ENCODE results near the gene ENOX1. TPM values are rescaled to one million over a fixed set of nuclear protein-coding genes. Genes with fewer than 3 reads are reported as not detected.

Gene ENOX1
- total RNA-seq, 1 experiment from 2014 or later, result 0.07 TPM

DNA sequence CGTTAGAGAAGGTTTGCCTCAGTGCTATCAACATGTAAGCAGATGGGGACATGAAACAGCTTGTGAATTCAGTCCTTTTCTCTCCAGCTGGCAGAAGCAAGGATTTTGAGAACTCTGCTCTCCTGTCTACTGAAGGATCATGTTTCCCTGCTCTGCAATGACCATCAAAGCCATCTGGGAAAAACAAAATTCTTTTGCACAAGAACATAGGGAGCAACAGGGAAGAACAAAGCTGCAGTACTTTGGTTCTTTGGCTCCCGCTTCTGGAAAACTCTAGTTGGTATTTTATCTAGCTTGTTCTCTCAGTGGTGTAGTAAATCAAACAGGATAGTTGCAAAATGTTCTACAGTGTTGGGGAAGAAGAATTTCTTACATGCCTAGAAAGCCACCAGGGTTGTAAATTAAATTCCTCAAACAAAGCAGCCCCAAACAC is 270.4 kb downstream of the ENOX1 start:
- H3K36me3 ChIP-seq (replicated peaks; ENCODE audit: control insufficient read depth, insufficient read depth, low read length), result no peaks in the 10 kb centered on the region
- no peak for DNase-seq
- no peak overlapping the region for H3K4me3 ChIP-seq (ENCODE audit: insufficient read depth, low read depth, low read length)
- H3K27me3 ChIP-seq (ENCODE audit: control insufficient read depth, insufficient read depth, low read length), result no peaks in the 10 kb centered on the region

DNA sequence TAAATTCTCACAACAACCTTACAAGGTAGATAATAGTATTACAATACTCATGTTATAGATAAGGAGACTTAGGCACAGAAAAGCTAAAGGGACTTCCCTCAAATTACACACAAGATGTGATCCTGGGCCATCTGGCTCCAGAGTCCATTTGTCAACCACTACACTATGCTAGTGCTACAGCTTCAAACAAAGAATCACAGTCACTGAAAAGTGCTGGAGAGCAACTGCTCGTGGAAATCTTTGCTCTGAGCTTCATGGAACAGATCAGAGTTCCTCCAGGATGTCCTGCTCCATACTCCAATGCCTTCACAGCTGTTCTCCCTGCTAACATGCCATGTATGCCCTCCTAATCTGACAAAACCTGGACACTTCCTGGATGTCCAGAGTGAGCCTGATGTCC is 271.2 kb downstream of the ENOX1 start:
- no peak for DNase-seq
- Histone ChIP-seq H3K36me3 (replicated peaks; ENCODE audit: control insufficient read depth, insufficient read depth, low read length) (no peaks in the 10 kb centered on the region), H3K27me3 (ENCODE audit: control insufficient read depth, insufficient read depth, low read length) (no peaks in the 10 kb centered on the region), H3K4me3 (ENCODE audit: insufficient read depth, low read depth, low read length) (no peak overlapping the region)

DNA sequence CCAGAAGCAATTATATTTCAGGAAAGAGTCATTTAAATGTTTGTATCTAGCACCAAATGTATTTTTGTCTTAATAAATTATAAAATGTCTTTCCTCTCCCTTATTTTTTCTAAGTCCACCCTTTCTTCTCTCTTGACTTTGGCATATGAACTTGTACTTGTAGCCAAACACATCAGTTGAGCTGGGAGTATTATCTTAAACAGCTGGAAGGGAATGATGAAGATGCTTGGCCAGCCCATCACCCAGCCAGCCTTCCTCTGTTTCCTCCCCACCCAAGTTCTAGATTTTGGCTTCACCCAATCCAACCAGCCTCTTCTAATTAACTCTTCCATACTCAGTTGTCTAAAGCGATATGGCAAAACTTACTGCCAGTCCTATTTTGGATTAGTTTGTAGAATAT is 272.5 kb downstream of the ENOX1 start:
- Histone ChIP-seq H3K36me3 (replicated peaks; ENCODE audit: control insufficient read depth, insufficient read depth, low read length) (no peaks in the 10 kb centered on the region), H3K4me3 (ENCODE audit: insufficient read depth, low read depth, low read length) (no peak overlapping the region), H3K27me3 (ENCODE audit: control insufficient read depth, insufficient read depth, low read length) (no peaks in the 10 kb centered on the region)
- no peak for DNase-seq

DNA sequence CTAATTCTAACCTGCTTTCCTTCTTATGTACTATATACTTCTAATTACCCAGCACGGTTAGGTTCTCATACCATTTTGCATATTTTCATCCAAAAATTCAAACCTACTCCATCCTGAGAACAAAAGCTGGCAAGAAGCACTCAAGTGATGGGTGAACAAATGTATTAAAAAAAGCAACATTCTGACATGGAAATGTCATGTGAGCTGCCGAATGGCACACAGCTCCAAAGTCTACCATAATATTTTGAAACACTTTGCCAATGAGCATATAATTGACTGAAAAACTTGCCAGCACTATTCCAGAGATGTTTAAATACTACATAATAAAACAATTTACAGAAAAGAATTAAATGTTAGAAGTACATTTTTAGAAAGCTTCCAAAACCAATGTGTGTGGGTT is 274.6 kb downstream of the ENOX1 start:
- no peak for DNase-seq
- H3K36me3 ChIP-seq (replicated peaks; ENCODE audit: control insufficient read depth, insufficient read depth, low read length), result no peaks in the 10 kb centered on the region
- H3K4me3 ChIP-seq (ENCODE audit: insufficient read depth, low read depth, low read length), result no peak overlapping the region
- no peaks in the 10 kb centered on the region for H3K27me3 ChIP-seq (ENCODE audit: control insufficient read depth, insufficient read depth, low read length)

DNA sequence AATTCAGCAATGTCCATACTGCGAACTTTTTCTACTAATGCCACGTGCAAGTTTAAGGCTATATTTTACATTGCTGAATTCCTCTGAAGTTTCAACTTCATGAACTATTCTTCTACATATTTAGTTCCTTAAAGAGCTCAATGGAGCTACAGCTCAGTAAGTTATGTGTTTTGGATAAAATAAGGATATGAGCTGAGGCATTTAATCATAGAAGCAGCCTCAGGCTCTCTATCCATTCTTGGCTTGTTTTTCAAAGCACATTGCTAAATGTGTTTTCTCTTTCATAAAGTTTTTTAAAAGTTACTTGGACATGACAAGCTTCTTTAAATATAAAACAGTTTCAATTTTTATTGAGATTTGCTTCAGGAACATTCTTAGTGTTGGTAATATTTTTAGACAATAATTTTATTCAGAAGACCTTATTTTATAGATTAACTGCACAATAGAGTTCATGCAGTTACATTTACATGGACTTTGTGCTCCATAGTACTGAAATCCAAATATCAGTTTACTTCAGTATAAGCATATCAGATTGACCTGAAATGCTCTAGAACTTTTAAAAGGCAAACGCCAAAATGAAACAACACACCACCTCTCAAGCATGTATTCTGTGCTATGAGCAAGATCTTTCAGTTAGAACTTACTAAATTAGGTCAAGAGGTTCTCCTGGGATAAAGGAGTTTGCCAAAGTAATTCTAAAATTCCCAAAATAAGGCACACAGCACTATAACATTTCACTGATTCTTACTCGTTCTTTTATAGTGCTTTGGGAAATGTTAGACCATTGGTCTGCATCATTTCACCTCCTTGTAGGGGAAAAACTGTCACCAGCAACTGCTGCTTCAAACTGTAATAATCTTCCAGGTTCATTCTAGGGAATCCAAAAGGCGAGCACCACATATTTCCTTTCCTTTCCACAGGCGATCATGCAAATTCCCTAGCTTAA is 275.5 kb downstream of the ENOX1 start:
- H3K4me3 ChIP-seq (ENCODE audit: insufficient read depth, low read depth, low read length), result no peak overlapping the region
- H3K27me3 ChIP-seq (ENCODE audit: control insufficient read depth, insufficient read depth, low read length), result no peaks in the 10 kb centered on the region
- no peak for DNase-seq
- no peaks in the 10 kb centered on the region for H3K36me3 ChIP-seq (replicated peaks; ENCODE audit: control insufficient read depth, insufficient read depth, low read length)

DNA sequence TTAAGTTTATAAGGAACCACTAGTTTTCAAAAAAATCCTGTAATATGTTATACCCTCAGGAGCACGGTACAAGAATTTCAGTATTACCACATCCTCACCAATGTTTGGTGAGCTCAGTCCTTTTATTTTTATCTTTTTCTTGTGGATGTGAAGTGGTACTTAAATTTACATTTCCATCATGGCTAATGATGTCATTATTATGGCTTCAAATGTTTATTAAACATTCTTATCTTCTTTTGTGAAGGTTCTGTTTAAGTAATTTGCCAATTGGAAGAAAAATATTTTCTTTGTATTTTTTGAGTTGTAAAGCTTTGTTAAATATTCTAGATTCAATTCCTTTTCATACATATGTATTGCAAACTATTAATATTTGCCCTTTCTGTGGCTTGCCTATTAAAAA is 291.0 kb downstream of the ENOX1 start:
- Histone ChIP-seq H3K36me3 (replicated peaks; ENCODE audit: control insufficient read depth, insufficient read depth, low read length) (no peaks in the 10 kb centered on the region), H3K27me3 (ENCODE audit: control insufficient read depth, insufficient read depth, low read length) (no peaks in the 10 kb centered on the region), H3K4me3 (ENCODE audit: insufficient read depth, low read depth, low read length) (no peak overlapping the region)
- DNase-seq, result no peak

DNA sequence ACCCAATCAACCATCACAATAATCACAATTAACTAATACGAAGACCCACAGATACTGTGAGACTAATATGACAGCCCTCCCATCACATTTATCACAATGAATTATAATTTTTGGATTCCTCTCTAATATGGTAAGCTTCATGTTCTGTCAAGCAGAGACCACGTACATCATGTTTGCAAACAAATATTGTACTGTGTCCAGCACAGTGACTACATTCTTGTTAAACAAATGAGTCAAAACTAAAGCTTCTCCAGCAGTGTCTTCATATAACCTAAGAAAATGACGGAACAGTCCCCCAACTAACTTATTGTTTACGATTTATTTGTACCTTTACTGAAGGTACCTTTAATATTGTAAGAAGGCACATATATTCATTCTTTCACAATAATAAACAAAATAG is 292.6 kb downstream of the ENOX1 start:
- H3K4me3 ChIP-seq (ENCODE audit: insufficient read depth, low read depth, low read length), result no peak overlapping the region
- no peaks in the 10 kb centered on the region for H3K27me3 ChIP-seq (ENCODE audit: control insufficient read depth, insufficient read depth, low read length)
- DNase-seq, result no peak
- no peaks in the 10 kb centered on the region for H3K36me3 ChIP-seq (replicated peaks; ENCODE audit: control insufficient read depth, insufficient read depth, low read length)

DNA sequence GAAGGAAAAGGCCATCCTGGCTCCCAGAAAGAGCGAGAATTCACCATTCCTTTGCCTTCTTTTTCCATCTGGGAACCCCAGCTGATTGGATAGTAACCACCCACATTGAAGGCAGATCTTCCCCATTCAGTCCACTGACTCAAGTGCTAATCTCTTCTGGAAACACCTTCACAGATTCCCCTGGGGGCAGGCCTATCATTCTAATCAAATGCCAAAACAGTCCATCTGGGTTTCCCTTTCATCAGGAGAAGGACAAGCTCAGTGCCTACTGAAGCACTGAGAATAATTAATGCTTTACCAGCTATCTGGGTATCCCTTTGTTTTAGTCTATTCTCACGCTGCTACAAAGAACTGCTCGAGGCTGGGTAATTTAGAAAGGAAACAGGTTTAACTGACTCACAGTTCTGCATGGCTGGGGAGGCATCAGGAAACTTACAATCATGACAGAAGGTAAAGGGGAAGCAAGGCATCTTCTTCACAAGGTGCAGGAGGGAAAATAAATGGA is 293.2 kb downstream of the ENOX1 start:
- Histone ChIP-seq H3K4me3 (ENCODE audit: insufficient read depth, low read depth, low read length) (no peak overlapping the region), H3K36me3 (replicated peaks; ENCODE audit: control insufficient read depth, insufficient read depth, low read length) (no peaks in the 10 kb centered on the region), H3K27me3 (ENCODE audit: control insufficient read depth, insufficient read depth, low read length) (no peaks in the 10 kb centered on the region)
- no peak for DNase-seq

DNA sequence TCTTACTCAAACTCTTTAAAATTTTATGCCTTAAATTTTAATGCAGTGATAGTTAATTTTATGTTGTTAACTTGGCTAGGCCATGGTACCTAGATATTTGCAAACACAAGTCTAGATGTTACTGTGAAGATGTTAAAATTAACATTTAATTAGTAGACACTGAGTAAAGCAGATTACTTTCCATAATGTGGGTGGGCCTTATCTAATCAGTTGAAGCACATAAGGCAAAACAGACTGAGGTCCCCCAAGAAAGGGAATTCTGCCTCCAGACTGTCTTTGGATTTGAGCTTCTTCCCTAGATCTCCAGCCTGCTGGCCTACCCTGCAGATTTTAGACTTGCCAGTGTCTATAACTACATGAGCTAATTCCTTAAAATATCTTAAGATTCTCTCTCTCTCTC is 294.0 kb downstream of the ENOX1 start:
- no peak for DNase-seq
- H3K36me3 ChIP-seq (replicated peaks; ENCODE audit: control insufficient read depth, insufficient read depth, low read length), result no peaks in the 10 kb centered on the region
- H3K27me3 ChIP-seq (ENCODE audit: control insufficient read depth, insufficient read depth, low read length), result no peaks in the 10 kb centered on the region
- no peak overlapping the region for H3K4me3 ChIP-seq (ENCODE audit: insufficient read depth, low read depth, low read length)

DNA sequence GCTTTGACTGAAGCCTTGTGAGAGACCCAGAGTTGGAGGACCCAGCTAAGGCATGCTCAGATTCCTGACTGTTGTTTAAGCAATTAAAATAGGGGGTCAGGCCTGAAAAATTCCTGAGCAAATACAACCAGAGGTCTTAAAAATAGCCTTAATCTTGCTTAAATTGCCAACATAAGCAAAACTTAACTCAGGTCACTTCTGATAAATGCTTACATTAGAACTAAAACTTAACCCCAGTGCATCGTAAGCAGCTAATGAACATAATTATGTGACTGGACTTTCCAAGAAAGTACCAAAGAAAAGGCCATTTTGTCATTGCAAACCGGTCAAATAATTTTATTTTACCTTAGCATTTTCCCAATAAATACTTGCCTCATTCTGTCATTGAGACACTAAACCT is 294.5 kb downstream of the ENOX1 start:
- no peak for DNase-seq
- Histone ChIP-seq H3K36me3 (replicated peaks; ENCODE audit: control insufficient read depth, insufficient read depth, low read length) (no peaks in the 10 kb centered on the region), H3K27me3 (ENCODE audit: control insufficient read depth, insufficient read depth, low read length) (no peaks in the 10 kb centered on the region), H3K4me3 (ENCODE audit: insufficient read depth, low read depth, low read length) (no peak overlapping the region)

DNA sequence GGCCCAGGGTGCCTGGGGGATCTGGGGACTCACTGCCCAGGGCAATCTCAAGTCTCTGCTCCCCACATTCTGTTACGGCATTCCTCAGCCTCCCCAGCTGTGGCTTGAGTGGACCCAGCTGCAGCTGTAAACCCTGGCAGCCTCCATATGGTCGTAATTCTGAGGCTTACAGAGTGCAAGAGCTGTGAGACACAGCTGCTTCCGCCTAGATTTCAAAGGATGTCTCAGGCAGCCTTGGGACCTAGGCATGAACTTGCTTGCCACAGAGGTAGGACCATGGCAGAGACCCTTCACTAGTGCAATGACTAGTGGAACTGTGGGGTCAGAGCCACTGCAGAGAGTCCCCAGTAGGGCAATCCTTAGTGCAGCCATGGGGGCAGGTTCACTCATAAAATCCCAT is 297.5 kb downstream of the ENOX1 start:
- DNase-seq, result no peak
- no peaks in the 10 kb centered on the region for H3K27me3 ChIP-seq (ENCODE audit: control insufficient read depth, insufficient read depth, low read length)

DNA sequence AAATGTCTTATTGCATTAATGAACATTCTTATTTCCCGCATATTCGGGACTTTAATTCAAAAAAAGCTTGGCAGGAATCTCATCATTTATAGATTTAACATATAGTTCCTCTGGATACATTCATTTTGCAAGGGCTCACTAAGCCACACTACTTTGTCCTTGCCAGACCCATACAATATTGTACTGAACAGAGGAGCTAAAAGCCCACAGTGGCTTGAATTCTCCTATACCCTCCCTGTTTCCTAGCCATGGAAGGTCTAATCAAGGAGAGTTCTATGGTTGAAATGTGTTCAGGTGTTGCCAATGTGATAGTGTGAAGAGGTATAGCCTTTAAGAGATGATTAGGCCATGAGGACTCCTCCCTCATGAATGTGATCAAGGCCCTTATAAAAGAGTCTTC is 298.9 kb downstream of the ENOX1 start:
- no peaks in the 10 kb centered on the region for H3K36me3 ChIP-seq (replicated peaks; ENCODE audit: control insufficient read depth, insufficient read depth, low read length)
- no peak overlapping the region for H3K4me3 ChIP-seq (ENCODE audit: insufficient read depth, low read depth, low read length)
- no peak for DNase-seq
- no peaks in the 10 kb centered on the region for H3K27me3 ChIP-seq (ENCODE audit: control insufficient read depth, insufficient read depth, low read length)

More for the DNA sequence above, 297.5 kb downstream of the ENOX1 start:
- Histone ChIP-seq H3K36me3 (replicated peaks; ENCODE audit: control insufficient read depth, insufficient read depth, low read length) (no peaks in the 10 kb centered on the region), H3K4me3 (ENCODE audit: insufficient read depth, low read depth, low read length) (no peak overlapping the region)

DNA sequence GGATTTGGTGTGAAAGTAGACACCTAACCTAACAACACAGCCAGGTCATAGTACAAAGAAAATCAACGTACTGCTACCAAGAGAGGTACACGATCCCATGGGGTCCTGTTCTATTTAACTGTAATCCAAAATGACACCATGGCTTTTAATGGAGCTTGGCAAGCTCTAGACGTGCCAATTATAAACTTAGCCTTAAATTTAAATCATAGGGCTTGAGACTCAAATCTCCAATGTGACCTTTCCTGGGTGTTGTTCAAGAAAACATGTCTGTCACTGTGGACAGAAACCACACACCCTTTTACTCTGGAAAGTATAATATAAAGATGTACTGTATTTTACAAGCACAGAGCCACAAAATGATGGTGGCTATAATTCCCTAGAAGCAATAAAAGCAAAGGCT is 299.3 kb downstream of the ENOX1 start:
- no peak for DNase-seq
- H3K36me3 ChIP-seq (replicated peaks; ENCODE audit: control insufficient read depth, insufficient read depth, low read length), result no peaks in the 10 kb centered on the region

DNA sequence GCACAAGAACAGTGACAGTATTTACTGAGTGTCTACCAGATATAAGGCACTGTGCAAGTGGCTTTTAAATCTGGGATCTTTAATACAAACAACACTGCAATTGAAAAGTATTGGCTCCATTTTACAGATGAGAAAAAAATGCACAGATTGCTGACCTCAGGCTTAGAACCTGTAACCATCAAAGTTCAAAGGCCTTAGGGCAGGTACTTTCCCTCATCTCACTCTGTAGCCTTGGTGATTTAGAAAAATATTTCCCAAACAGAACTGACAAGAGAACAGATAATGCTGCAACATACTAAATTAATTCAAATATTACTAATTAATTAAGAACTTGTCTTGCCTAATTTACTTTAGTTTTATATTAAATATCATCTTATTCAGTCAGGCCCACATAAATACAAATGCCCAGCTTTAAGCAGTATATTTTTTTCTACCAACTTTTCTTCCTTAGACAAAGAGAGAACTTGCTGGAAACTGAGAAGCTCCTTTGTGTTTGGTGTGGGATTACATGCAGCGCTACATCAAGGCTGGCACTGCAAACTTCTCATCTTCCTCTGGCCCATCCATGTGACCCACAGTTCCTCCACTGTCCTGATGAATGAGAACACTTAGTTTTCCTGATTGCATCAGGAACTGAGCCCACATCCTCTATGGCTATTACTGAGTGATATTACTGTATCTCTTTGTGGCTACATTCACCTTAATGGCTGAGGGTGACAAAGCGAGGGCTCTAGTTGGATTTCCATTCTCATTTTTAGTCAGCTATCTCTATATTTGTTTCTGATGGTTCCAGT is 302.1 kb downstream of the ENOX1 start:
- H3K27me3 ChIP-seq (ENCODE audit: control insufficient read depth, insufficient read depth, low read length), result no peaks in the 10 kb centered on the region
- DNase-seq, result no peak

More for the DNA sequence above, 299.3 kb downstream of the ENOX1 start:
- Histone ChIP-seq H3K27me3 (ENCODE audit: control insufficient read depth, insufficient read depth, low read length) (no peaks in the 10 kb centered on the region), H3K4me3 (ENCODE audit: insufficient read depth, low read depth, low read length) (no peak overlapping the region)

DNA sequence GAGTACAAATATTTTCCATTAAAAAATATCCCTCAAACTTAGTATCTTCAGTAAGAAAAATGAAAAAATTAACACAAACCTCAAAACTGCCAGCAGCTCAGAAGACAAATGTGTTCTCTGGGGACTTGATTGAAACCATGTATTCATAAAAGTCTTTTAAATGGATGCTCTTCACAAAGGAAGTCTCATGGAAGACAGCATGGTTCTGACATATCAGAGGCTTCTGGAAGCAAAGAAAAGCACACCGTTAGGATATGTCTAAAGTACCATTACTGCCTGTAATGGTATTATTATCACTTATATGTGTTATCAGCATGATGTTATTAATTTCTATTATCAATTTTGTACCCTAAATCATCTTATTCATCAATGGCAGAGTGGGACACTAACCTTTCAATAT is 302.8 kb downstream of the ENOX1 start:
- Histone ChIP-seq H3K36me3 (replicated peaks; ENCODE audit: control insufficient read depth, insufficient read depth, low read length) (no peaks in the 10 kb centered on the region), H3K4me3 (ENCODE audit: insufficient read depth, low read depth, low read length) (no peak overlapping the region), H3K27me3 (ENCODE audit: control insufficient read depth, insufficient read depth, low read length) (no peaks in the 10 kb centered on the region)
- DNase-seq, result no peak

More for the DNA sequence above, 302.1 kb downstream of the ENOX1 start:
- Histone ChIP-seq H3K4me3 (ENCODE audit: insufficient read depth, low read depth, low read length) (no peak overlapping the region), H3K36me3 (replicated peaks; ENCODE audit: control insufficient read depth, insufficient read depth, low read length) (no peaks in the 10 kb centered on the region)
